Rectal smooth muscle tissue (tissue), 1 donor: Measurements from ENCODE around the gene STK32C.
"Not testable (repeated sequence)": the region's sequence is repeated elsewhere in the genome, so short reads cannot be mapped to it uniquely, and the experiment has no call there.

ENCODE experiments used
- H3K27ac ChIP-seq: one replicate; pipeline ENCODE4 v1.7.0; 2013; ENCODE audit warnings: low read depth, low read length, inconsistent platforms
- H3K27me3 ChIP-seq: one replicate; pipeline ENCODE4 v1.7.0; 2013; ENCODE audit warnings: low read length; ENCODE audit not compliant: control insufficient read depth, insufficient read depth
- H3K36me3 ChIP-seq: one replicate; pipeline ENCODE4 v1.7.0; 2013; ENCODE audit warnings: low read length; ENCODE audit not compliant: control insufficient read depth, insufficient read depth
- H3K4me1 ChIP-seq: one replicate; pipeline ENCODE4 v1.7.0; 2013; ENCODE audit warnings: low read length; ENCODE audit not compliant: control insufficient read depth, insufficient read depth
- H3K4me3 ChIP-seq: one replicate; pipeline ENCODE4 v1.7.0; 2013; ENCODE audit warnings: low read length
- H3K9ac ChIP-seq: one replicate; pipeline ENCODE4 v1.7.0; 2013; ENCODE audit warnings: low read length

STK32C gene

GRCh38 chr10:132301371-132302330 is 6.1 kb downstream of the STK32C start:
- Histone ChIP-seq H3K36me3 (no peaks in the 10 kb centered on the region), H3K4me1 (no peaks in the 10 kb centered on the region), H3K27ac (no peak overlapping the region), H3K27me3 (no peaks in the 10 kb centered on the region), H3K4me3 (no peak overlapping the region), H3K9ac (no peak overlapping the region)

- no peak overlapping the region for H3K27ac ChIP-seq
Measured at GRCh38 chr10:132300582-132300981, 7.2 kb downstream of the STK32C start.

GRCh38 chr10:132299371-132300336 is 8.1 kb downstream of the STK32C start:
- H3K4me1 ChIP-seq, result no peaks in the 10 kb centered on the region
- no peaks in the 10 kb centered on the region for H3K36me3 ChIP-seq
- H3K4me3 ChIP-seq, result no peak overlapping the region
- H3K27ac ChIP-seq, result no peak overlapping the region
- no peak overlapping the region for H3K9ac ChIP-seq
- H3K27me3 ChIP-seq, result no peaks in the 10 kb centered on the region

More at GRCh38 chr10:132300582-132300981, 7.2 kb downstream of the STK32C start:
- no peaks in the 10 kb centered on the region for H3K36me3 ChIP-seq
- H3K4me3 ChIP-seq, result no peak overlapping the region
- H3K9ac ChIP-seq, result no peak overlapping the region
- no peaks in the 10 kb centered on the region for H3K4me1 ChIP-seq
- no peaks in the 10 kb centered on the region for H3K27me3 ChIP-seq

GRCh38 chr10:132298038-132298881 is 9.5 kb downstream of the STK32C start:
- H3K9ac ChIP-seq, result no peak overlapping the region

GRCh38 chr10:132297526-132297925 is 10.2 kb downstream of the STK32C start:
- H3K9ac ChIP-seq, result no peak overlapping the region

More at GRCh38 chr10:132298038-132298881, 9.5 kb downstream of the STK32C start:
- Histone ChIP-seq H3K27me3 (no peaks in the 10 kb centered on the region), H3K4me3 (no peak overlapping the region), H3K4me1 (peaks cover 6% of the 10 kb centered on the region), H3K27ac (no peak overlapping the region), H3K36me3 (no peaks in the 10 kb centered on the region)

GRCh38 chr10:132296666-132297443 is 10.9 kb downstream of the STK32C start:
- Histone ChIP-seq H3K27ac (no peak overlapping the region), H3K9ac (no peak overlapping the region), H3K4me1 (peaks cover 8% of the 10 kb centered on the region), H3K4me3 (no peak overlapping the region), H3K27me3 (no peaks in the 10 kb centered on the region), H3K36me3 (no peaks in the 10 kb centered on the region)

More at GRCh38 chr10:132297526-132297925, 10.2 kb downstream of the STK32C start:
- Histone ChIP-seq H3K4me3 (no peak overlapping the region), H3K27me3 (no peaks in the 10 kb centered on the region), H3K4me1 (peaks cover 8% of the 10 kb centered on the region), H3K27ac (no peak overlapping the region), H3K36me3 (no peaks in the 10 kb centered on the region)

GRCh38 chr10:132295481-132295880 is 12.3 kb downstream of the STK32C start:
- H3K4me1 ChIP-seq, H3K4me3 ChIP-seq, H3K27me3 ChIP-seq: not testable (repeated sequence)

GRCh38 chr10:132294561-132295318 is 13.0 kb downstream of the STK32C start:
- no peak overlapping the region for H3K27ac ChIP-seq
- H3K4me1 ChIP-seq, result peaks cover 8% of the 10 kb centered on the region
- no peaks in the 10 kb centered on the region for H3K36me3 ChIP-seq
- no peaks in the 10 kb centered on the region for H3K27me3 ChIP-seq
- no peak overlapping the region for H3K9ac ChIP-seq
- no peak overlapping the region for H3K4me3 ChIP-seq

More at GRCh38 chr10:132295481-132295880, 12.3 kb downstream of the STK32C start:
- not testable (repeated sequence) for H3K9ac ChIP-seq, H3K27ac ChIP-seq, H3K36me3 ChIP-seq

GRCh38 chr10:132293813-132294520 is 13.8 kb downstream of the STK32C start:
- Histone ChIP-seq H3K36me3 (no peaks in the 10 kb centered on the region), H3K4me1 (peaks cover 8% of the 10 kb centered on the region), H3K9ac (no peak overlapping the region), H3K4me3 (no peak overlapping the region), H3K27me3 (no peaks in the 10 kb centered on the region), H3K27ac (peak overlapping the region; percentile 78)

GRCh38 chr10:132293201-132293812 is 14.4 kb downstream of the STK32C start:
- Histone ChIP-seq H3K4me3 (no peak overlapping the region), H3K9ac (no peak overlapping the region), H3K4me1 (peaks cover 8% of the 10 kb centered on the region), H3K27ac (peak overlapping the region; percentile 78), H3K27me3 (no peaks in the 10 kb centered on the region), H3K36me3 (no peaks in the 10 kb centered on the region)
